Esophagus (tissue), 2 donors: ENCODE data around the gene SAA4. TPM values are rescaled to one million over a fixed set of nuclear protein-coding genes. Genes with fewer than 3 reads are reported as not detected.
"Not testable (repeated sequence)": the region's sequence is repeated elsewhere in the genome, so short reads cannot be mapped to it uniquely, and the experiment has no call there.

Source experiments
- H3K27ac ChIP-seq, 2 donors: one replicate each; pipeline ENCODE4 v1.5.1; 2013; ENCODE audit warnings: low read depth in 2 of 2, mild to moderate bottlenecking in 2 of 2, inconsistent platforms in 1 of 2, low read length in 1 of 2, moderate library complexity in 1 of 2
- H3K27me3 ChIP-seq, 2 donors: one replicate each; pipeline ENCODE4 v1.6.1; 2013; ENCODE audit warnings: low read length in 2 of 2, control low read depth in 1 of 2, mild to moderate bottlenecking in 1 of 2; ENCODE audit not compliant: insufficient read depth in 2 of 2, control insufficient read depth in 1 of 2
- H3K36me3 ChIP-seq, 2 donors: one replicate each; pipeline ENCODE4 v1.6.1; 2013; ENCODE audit warnings: low read length in 1 of 2; ENCODE audit not compliant: control insufficient read depth in 2 of 2, insufficient read depth in 2 of 2
- H3K4me1 ChIP-seq, 2 donors: one replicate each; pipeline ENCODE4 v1.6.1; 2013; ENCODE audit warnings: low read length in 1 of 2; ENCODE audit not compliant: control insufficient read depth in 2 of 2, insufficient read depth in 2 of 2
- H3K4me3 ChIP-seq, 2 donors: one replicate each; pipeline ENCODE4 v1.5.1; 2013; ENCODE audit warnings: low read length in 2 of 2, mild to moderate bottlenecking in 2 of 2, low read depth in 1 of 2, moderate library complexity in 1 of 2
- H3K9me3 ChIP-seq, 2 donors: one replicate each; pipeline ENCODE4 v1.6.1; 2013; ENCODE audit warnings: mild to moderate bottlenecking in 2 of 2, low read depth in 1 of 2, low read length in 1 of 2, moderate library complexity in 1 of 2; ENCODE audit not compliant: control insufficient read depth in 2 of 2, insufficient read depth in 1 of 2
- WGBS, 2 donors: extraction: QIAGEN DNeasy Blood & Tissue Kit; methylation state at CpG; one replicate each; pipeline ENCODE4 v1.1.7; 2013; 5-methylcytosine and 5-hydroxymethylcytosine counted together
- polyA plus RNA-seq, 2 donors: library from polyadenylated mRNA; stranded (reverse); fragments of 200-250 nt; gene quantifications; one replicate each; pipeline ENCODE4 v1.2.3, GENCODE V29; 2013
- donor health status: healthy with polysubstance abuse.
- donor health status: Bipolar disorder and iron deficiency.

The SAA4 gene
- polyA plus RNA-seq, 2 donors, result not detected

DNA sequence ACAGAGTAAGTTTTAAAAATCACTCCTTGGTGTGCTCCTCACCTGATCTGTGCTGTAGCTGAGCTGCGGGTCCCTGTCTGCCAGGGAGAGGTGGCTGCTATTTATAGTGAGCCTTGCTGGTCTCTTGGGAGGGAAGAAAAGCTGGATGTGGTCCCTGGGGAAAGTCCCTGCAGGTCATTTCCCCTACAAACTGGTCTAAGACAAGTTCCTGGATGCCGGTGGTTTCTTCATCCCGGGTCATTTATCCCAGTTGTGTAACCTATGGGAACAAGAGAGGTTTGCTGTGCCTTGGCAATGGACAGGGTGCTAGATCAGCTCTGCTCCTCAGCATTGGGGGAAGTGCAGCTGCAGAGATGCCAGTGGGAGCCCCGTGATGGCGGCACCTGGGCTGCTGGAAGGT is 12.0 kb upstream of the SAA4 start, which contains the start of gene SAA2:
Gene SAA2, minus strand, starts transcription at position 108 of the 400 bp plus-strand sequence. CDS start 657 bp downstream, outside the sequence.
- Histone ChIP-seq H3K4me1 (no peaks in the 10 kb centered on the region), H3K27ac (no peak within 1 kb of the TSS), H3K27me3 (no peaks in the 10 kb centered on the region), H3K9me3 (no peaks in the 10 kb centered on the region), H3K4me3 (no peak within 1 kb of the TSS), H3K36me3 (no peaks in the 10 kb centered on the region)
- 49 to 68% methylated on average over 5 of the region's 5 CpGs for WGBS, 2 donors

DNA sequence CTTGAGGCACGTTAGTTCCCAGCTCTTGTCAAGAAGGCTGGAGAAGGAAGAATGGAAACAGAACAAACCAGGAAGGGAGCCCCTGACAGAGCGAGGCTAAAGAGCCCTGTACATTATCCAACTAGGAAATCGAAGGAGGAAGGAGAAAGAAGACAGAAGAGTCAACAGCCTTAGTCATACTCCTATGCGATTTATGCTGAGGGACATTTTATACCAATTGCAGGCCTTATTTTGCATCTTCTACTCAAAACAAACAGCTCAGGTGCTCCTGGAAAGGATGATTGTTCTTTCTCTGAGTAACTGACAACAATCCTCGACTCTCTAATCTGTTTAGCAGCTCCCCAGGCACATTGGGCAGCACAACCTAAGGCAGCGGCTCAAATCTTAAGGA is 10.6 kb upstream of the SAA4 start:
- not testable (repeated sequence) for H3K9me3 ChIP-seq, H3K27me3 ChIP-seq, H3K27ac ChIP-seq, H3K36me3 ChIP-seq, H3K4me3 ChIP-seq, H3K4me1 ChIP-seq
- 42 to 62% methylated on average over 2 to 3 of the region's 6 CpGs for WGBS, 2 donors

DNA sequence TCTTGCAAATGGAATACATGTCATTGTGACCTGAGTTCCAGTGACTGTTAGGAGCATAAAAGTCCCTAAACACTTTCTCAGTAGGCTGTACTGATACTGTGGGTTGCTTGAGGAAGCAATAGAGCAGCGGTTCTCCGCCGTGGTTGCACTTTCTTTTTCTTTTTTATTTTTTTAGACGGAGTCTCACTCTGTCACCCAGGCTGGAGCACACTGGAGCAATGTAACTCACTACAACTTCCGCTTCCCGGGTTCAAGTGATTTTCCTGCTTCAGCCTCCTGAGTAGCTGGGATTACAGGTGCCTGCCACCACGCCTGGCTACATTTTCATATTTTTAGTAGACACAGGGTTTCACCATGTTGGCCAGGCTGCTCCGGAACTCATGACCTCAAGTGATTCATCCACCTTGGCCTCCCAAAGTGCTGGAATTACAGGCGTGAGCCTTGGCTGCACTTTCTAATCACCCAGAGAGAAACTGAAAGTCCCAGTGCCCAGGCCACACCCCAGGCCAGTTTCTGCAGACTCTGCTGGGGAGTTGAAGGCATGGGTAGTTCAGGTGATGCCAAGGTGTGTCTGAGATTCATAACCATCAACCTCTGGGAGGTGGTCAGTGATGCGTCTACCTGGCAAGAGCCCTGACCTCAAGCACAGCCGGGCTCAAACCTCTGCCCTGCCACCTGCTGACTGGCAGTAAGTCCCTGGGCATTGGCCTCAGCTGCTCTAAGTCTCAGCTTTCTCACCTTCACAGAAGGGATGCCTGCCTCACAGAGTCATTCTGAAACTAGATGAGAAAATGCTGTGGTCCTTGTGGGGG is 10.0 kb upstream of the SAA4 start:
- not testable (repeated sequence) for H3K4me3 ChIP-seq, H3K36me3 ChIP-seq, H3K4me1 ChIP-seq, H3K27me3 ChIP-seq, H3K9me3 ChIP-seq
- H3K27ac ChIP-seq, result peak overlapping the region; percentile 31 to 41
- 64 to 69% methylated on average over 10 to 11 of the region's 11 CpGs for WGBS, 2 donors

DNA sequence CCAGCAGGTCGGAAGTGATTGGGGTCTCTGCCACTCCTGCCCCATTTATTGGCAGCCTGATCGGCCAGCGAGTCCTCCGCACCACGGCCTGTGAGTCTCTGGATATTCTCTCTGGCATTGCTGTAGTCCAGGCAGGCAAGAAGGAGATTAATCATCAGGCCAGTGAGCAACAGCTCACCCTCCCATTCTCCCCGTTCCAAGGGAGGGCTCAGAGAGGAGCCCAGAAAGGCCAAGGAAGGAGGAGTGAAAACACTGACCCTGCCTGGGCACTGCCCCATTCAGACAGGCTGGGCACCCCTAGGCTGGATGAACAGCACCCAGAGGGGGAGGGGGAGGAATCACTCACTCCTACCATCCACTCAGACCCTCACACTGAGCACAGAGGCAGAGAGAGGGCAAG is 8.8 kb upstream of the SAA4 start:
- 65 to 70% methylated on average over 6 of the region's 6 CpGs for WGBS, 2 donors
- no peak overlapping the region for H3K4me3 ChIP-seq

DNA sequence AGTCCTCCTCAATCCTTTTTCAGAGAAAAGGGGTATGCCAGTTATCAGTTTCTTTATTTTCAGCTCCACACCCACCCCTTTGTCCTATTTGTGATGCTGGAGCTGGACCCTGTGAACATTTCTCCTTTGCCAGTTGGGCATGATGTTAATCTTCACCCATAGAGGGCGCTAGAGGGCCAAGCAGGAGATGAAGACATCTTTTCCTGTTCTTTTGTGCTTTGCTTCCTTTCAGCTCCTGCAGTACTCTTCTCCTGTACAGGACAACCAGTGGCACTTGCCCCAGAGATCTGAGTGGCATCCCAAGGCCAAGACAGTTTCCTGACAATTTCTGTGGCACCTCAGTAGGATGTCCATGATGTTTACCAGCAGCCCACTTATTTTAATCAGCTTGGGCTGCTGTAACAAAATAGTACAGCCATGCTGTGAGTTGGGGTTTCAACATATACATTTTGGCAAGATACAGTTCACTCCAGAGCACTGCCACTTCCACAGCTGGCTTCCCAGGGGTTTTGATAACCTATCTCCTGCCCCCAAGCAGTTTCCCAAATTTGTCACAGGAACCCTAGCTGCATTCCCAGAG is 7.3 kb upstream of the SAA4 start:
- no peaks in the 10 kb centered on the region for H3K4me1 ChIP-seq
- H3K27ac ChIP-seq, result no peak overlapping the region
- WGBS, 2 donors, result 0 to 2% methylated on average over 1 of the region's 1 CpG
- no peaks in the 10 kb centered on the region for H3K27me3 ChIP-seq
- no peaks in the 10 kb centered on the region for H3K36me3 ChIP-seq
- no peaks in the 10 kb centered on the region for H3K9me3 ChIP-seq
- no peak overlapping the region for H3K4me3 ChIP-seq

More for the DNA sequence above, 8.8 kb upstream of the SAA4 start:
- Histone ChIP-seq H3K9me3 (no peaks in the 10 kb centered on the region), H3K27me3 (no peaks in the 10 kb centered on the region), H3K36me3 (no peaks in the 10 kb centered on the region), H3K27ac (no peak overlapping the region), H3K4me1 (no peaks in the 10 kb centered on the region)

DNA sequence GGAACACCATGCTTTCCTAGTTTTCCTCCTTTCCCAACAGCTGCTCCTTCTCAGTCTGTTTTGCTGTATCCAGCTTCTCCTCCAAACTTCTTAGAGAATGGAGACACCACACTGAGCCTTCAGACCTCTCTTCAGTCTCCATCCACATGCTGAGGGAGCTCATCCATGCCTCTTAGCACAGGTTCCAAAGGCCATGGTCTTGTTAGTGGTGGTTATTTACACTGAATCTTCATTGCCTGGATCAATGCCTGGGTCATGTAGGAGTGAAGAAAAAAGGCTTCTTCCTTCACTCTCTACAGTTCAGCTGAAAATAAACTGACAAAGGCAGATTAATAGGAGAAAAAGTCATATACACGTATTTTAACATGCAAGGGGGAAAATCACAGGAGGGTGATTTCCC is 3.1 kb upstream of the SAA4 start:
- no peaks in the 10 kb centered on the region for H3K27me3 ChIP-seq
- H3K4me1 ChIP-seq, result no peaks in the 10 kb centered on the region
- no peak overlapping the region for H3K4me3 ChIP-seq
- H3K9me3 ChIP-seq, result no peaks in the 10 kb centered on the region
- no peaks in the 10 kb centered on the region for H3K36me3 ChIP-seq
- H3K27ac ChIP-seq, result no peak overlapping the region
- WGBS, 2 donors, result 84 to 93% methylated on average over 1 of the region's 1 CpG

DNA sequence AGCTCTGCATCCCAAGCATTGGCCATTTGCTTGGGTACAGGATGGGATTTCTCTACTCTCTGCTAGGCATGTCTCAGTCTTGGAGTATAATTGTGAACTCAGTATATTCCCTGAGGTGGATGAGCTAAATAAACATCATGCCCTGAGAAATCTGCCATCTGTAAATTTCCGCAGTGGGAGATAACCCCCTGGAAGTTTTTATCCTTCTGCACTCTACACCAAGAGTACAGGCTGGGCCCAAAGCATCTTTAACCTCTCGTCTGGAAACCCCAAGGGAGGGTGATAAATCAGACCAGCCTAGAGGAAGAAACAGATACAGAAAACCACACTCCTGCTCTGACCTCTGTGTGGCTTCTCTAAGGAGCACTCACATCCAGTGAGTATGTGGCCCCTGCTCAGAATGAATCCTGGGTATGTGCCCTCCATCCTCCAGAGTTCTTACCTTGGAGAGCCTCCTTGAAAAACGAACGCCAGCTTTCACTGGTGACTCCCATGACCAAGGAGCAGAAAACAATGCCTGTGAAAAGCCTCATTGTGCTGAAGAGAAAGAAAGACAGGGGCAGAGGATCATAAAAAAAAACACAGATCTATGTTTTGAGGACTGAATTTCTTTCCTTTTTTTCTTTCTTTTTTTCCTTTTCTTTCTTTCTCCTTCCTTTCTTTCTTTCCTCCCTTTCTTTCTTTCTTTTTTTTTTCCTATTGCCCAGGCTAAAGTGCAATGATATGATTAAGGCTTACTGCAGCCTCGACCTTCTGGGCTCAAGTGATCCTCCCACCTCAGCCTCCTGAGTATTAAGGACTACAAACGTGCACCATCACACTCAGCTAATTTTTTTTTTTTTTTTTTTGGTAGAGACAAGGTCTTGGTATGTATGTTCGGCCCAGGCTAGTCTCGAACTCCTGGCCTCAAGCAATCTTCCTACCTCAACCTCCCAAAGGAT is 938 bp downstream of the SAA4 start:
- no peaks in the 10 kb centered on the region for H3K9me3 ChIP-seq
- no peaks in the 10 kb centered on the region for H3K4me1 ChIP-seq
- no peaks in the 10 kb centered on the region for H3K36me3 ChIP-seq
- no peaks in the 10 kb centered on the region for H3K27me3 ChIP-seq
- 55 to 56% methylated on average over 8 of the region's 8 CpGs for WGBS, 2 donors
- no peak overlapping the region for H3K27ac ChIP-seq
- no peak overlapping the region for H3K4me3 ChIP-seq

DNA sequence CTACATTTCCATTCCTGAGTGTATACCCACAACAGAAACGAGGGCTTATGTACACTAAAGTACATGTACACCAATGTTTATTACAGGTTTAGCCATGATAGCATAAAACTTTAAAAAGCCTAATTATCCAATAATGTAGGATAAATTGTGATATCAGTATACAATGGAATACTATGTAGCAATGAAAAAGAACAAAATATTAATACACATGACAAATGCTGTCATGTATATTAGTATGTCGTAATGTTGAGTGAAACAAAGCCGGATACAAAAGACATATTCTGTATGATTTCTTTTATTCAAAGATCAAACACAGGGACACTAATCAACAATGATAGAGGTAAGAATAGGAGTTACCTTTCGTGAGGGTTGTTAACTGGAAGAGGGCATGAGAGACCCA is 2.7 kb downstream of the SAA4 start:
- WGBS, 2 donors, result 92 to 94% methylated on average over 4 of the region's 4 CpGs
- Histone ChIP-seq H3K27ac (no peak overlapping the region), H3K4me1 (no peaks in the 10 kb centered on the region), H3K4me3 (no peak overlapping the region), H3K36me3 (no peaks in the 10 kb centered on the region), H3K9me3 (no peaks in the 10 kb centered on the region), H3K27me3 (no peaks in the 10 kb centered on the region)

DNA sequence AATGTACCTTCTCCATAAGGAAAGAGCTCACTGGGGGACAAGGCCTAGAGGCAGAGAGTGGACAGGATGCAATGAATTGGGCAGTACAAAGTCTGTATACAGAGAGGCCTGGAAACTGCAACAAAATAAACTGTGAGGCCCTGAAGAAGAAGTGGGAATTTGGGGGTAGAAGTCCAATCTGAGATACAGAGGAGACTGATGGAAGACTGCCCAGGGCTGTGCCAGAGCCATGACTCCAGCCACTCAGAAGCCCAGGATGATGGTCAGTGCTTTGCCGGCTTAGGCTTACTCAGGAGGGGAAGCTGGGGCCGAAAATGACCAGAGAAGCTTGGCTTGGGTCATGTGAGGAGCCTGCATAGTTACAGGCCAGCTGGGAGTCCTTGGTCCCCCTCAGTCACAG is 5.7 kb downstream of the SAA4 start:
- Histone ChIP-seq H3K9me3 (no peaks in the 10 kb centered on the region), H3K4me1 (no peaks in the 10 kb centered on the region), H3K4me3 (no peak overlapping the region), H3K27ac (no peak overlapping the region), H3K36me3 (no peaks in the 10 kb centered on the region), H3K27me3 (no peaks in the 10 kb centered on the region)
- 88 to 96% methylated on average over 2 of the region's 2 CpGs for WGBS, 2 donors
